HepG2 (cell line): ENCODE measurements around the gene KIAA1217. TPM values are rescaled to one million over a fixed set of nuclear protein-coding genes. Genes with fewer than 3 reads are reported as not detected.

ENCODE experiments used
- ATAC-seq: fragments of 200-7000 bp; cut with Tn5 transposase; 3 replicates; pipeline ENCODE4 v1.9.1; 2020; ENCODE audit warnings: mild to moderate bottlenecking, moderate library complexity
- BruUV-seq: library from RNA; stranded (reverse); fragments of 400-500 nt; replicated peaks from 2 replicates; lab custom pipeline; 2021; lab: Mats Ljungman, UMichigan
- CTCF ChIA-PET: fragments of 300-600 bp; formaldehyde crosslinking; extraction: SDS; loops from one replicate; lab custom pipeline; 2021; ENCODE audit warnings: low total read pairs, inconsistent platforms, low intra/inter-chr PET ratio; lab: Yijun Ruan, JAX
- POLR2A ChIA-PET: fragments of 350-600 bp; sonication (Branson Sonifier 250); formaldehyde crosslinking; loops from one replicate; lab custom pipeline; 2020; ENCODE audit warnings: antibody characterized with exemption, inconsistent platforms; lab: Yijun Ruan, JAX
- DNase-seq: peaks from one replicate; pipeline ENCODE4 v3.0.0-alpha.2; 2015; ENCODE audit warnings: low spot score
- FAIRE-seq: peaks from 3 replicates; lab custom pipeline; 2011; peaks lifted over from hg19 to GRCh38; lab: Jason Lieb, UNC
- H2AFZ ChIP-seq: one replicate; pipeline ENCODE4 v1.6.1; 2011; ENCODE audit warnings: low read length, inconsistent platforms
- H3K27ac ChIP-seq: fragments of 300-600 bp; 3 replicates; pipeline ENCODE4 v1.8.0; 2011; ENCODE audit warnings: mixed run types, mild to moderate bottlenecking, mixed read lengths, low read length, inconsistent platforms; ENCODE audit not compliant: insufficient read depth; ENCODE audit errors: extremely low read length
- H3K27me3 ChIP-seq, 2 experiments: fragments of 200-600 bp in 1 of 2; 2 replicates in 1 of 2; 3 replicates in 1 of 2; pipeline versions ENCODE4 v1.6.0 to v1.8.0; 2011; ENCODE audit warnings: low read length in 2 of 2, mild to moderate bottlenecking in 2 of 2, moderate library complexity in 2 of 2, inconsistent platforms in 1 of 2; ENCODE audit not compliant: insufficient read depth in 2 of 2, control insufficient read depth in 1 of 2
- H3K36me3 ChIP-seq, 2 experiments: fragments of 200-600 bp in 1 of 2; replicated peaks in 1 of 2; 2 replicates in 1 of 2; 3 replicates in 1 of 2; pipeline versions ENCODE4 v1.5.1 to v1.8.0; 2011; ENCODE audit warnings: low read length in 2 of 2, inconsistent platforms in 1 of 2; ENCODE audit not compliant: insufficient read depth in 2 of 2, control insufficient read depth in 1 of 2
- H3K4me1 ChIP-seq: 2 replicates; pipeline ENCODE4 v1.5.1; 2012; ENCODE audit warnings: low read length, inconsistent platforms; ENCODE audit not compliant: insufficient read depth
- H3K4me2 ChIP-seq: 2 replicates; pipeline ENCODE4 v1.6.0; 2011; ENCODE audit warnings: low read depth, low read length, inconsistent platforms
- H3K4me3 ChIP-seq, 3 experiments: fragments of 200-600 bp in 1 of 3; sonication (generic), shearing (Covaris generic) in 1 of 3; replicated peaks in 1 of 3; 2 replicates each; pipeline ENCODE4 v1.5.1; 2011 to 2016; ENCODE audit warnings: low read length in 3 of 3, inconsistent platforms in 2 of 3, low read depth in 2 of 3, mild to moderate bottlenecking in 2 of 3, control low read depth in 1 of 3, mixed read lengths in 1 of 3; ENCODE audit not compliant: insufficient read depth in 1 of 3
- H3K79me2 ChIP-seq: one replicate; pipeline ENCODE4 v1.6.1; 2011; ENCODE audit warnings: low read length, inconsistent platforms; ENCODE audit not compliant: insufficient read depth
- H3K9ac ChIP-seq: 2 replicates; pipeline ENCODE4 v1.6.0; 2011; ENCODE audit warnings: mild to moderate bottlenecking, low read depth, low read length, inconsistent platforms; ENCODE audit not compliant: insufficient read depth
- H3K9me3 ChIP-seq: 2 replicates; pipeline ENCODE4 v1.5.1; 2012; ENCODE audit warnings: mild to moderate bottlenecking, low read length
- H4K20me1 ChIP-seq: 2 replicates; pipeline ENCODE4 v1.6.0; 2011; ENCODE audit warnings: inconsistent platforms, mild to moderate bottlenecking, low read length, moderate library complexity; ENCODE audit not compliant: insufficient read depth
- MXI1 ChIP-seq: IDR thresholded peaks from 3 replicates; pipeline ENCODE4 v1.6.1; 2012; ENCODE audit warnings: low read depth, low read length, inconsistent platforms, borderline replicate concordance
- RNF2 ChIP-seq: fragments of 450-650 bp; conservative IDR thresholded peaks from 2 replicates; pipeline ENCODE4 v1.6.1; 2016; ENCODE audit warnings: low read depth
- SALL2 ChIP-seq: sonication (generic); formaldehyde crosslinking; IDR thresholded peaks from 2 replicates; pipeline ENCODE4 v1.8.1; 2023; ENCODE audit warnings: mild to moderate bottlenecking, missing genetic modification reagents, inconsistent platforms
- SYNCRIP ChIP-seq: fragments of 200-400 bp; formaldehyde crosslinking; IDR thresholded peaks from 2 replicates; pipeline ENCODE4 v1.6.1; 2018; ENCODE audit warnings: mild to moderate bottlenecking, low read depth, low read length; ENCODE audit not compliant: insufficient read depth
- ZNF136 ChIP-seq: sonication (generic); formaldehyde crosslinking; IDR thresholded peaks from 2 replicates; pipeline ENCODE4 v1.8.1; 2022; ENCODE audit warnings: low read depth, mild to moderate bottlenecking, moderate library complexity, missing genetic modification reagents
- ZNF777 ChIP-seq: sonication (generic); formaldehyde crosslinking; IDR thresholded peaks from 2 replicates; pipeline ENCODE4 v1.4.0; 2020; ENCODE audit warnings: missing genetic modification reagents
- WGBS: methylation state at CpG from one replicate; pipeline ENCODE4 v1.1.6; 2017; ENCODE audit warnings: low lambda C conversion rate; 5-methylcytosine and 5-hydroxymethylcytosine counted together
- in situ Hi-C: cut with HindIII; loops from 2 replicates; pipeline ENCODE4 v1.10.0; 2017; ENCODE audit warnings: low pct_unique_long_range_greater_than_20kb; ENCODE audit not compliant: extremely low pct_ligation_motif_present
- intact Hi-C: fragments of 100-400 bp; cut with micrococcal nuclease; formaldehyde crosslinking; loops from one replicate; pipeline ENCODE4 v1.10.0; 2022; ENCODE audit not compliant: unreplicated experiment
- polyA plus RNA-seq, 8 experiments: library from polyadenylated mRNA; depleted of rRNA in 3 of 8; stranded (reverse) in 7 of 8; unstranded in 1 of 8; fragments of >200 nt; fragmentation: Illumina TruSeq in 4 of 8; extraction: Trizol in 4 of 8; gene quantifications; 2 replicates each; pipeline versions ENCODE4 v1.2.1 to v1.2.3, GENCODE V29; 2011 to 2016; ENCODE audit warnings: low read depth in 4 of 8, missing spikeins in 1 of 8, mixed read lengths in 1 of 8; ENCODE audit not compliant: insufficient read depth in 1 of 8
- total RNA-seq, 5 experiments: library from RNA; depleted of rRNA; stranded (reverse); fragments of >200 nt; fragmentation: Illumina TruSeq; extraction: Trizol; gene quantifications; 2 replicates each; pipeline ENCODE4 v1.2.3, GENCODE V29; 2016; ENCODE audit warnings: low read depth in 1 of 5
- TF ChIP-seq, protein P1 (sequence below): sonication (generic); formaldehyde crosslinking; IDR thresholded peaks from 2 replicates; pipeline ENCODE4 v1.4.0; 2020; ENCODE audit warnings: low read depth, mild to moderate bottlenecking, missing genetic modification reagents
- TF ChIP-seq, protein P2 (sequence below): conservative IDR thresholded peaks from 2 replicates; pipeline ENCODE4 v1.6.1; 2018; ENCODE audit warnings: missing genetic modification reagents

Gene KIAA1217
- total and polyA plus RNA-seq, 2 of the 13 experiments (the other 11 are each of a cell fraction or from before 2014, with no cell fraction given), result 4.6 to 10.9 TPM

DNA sequence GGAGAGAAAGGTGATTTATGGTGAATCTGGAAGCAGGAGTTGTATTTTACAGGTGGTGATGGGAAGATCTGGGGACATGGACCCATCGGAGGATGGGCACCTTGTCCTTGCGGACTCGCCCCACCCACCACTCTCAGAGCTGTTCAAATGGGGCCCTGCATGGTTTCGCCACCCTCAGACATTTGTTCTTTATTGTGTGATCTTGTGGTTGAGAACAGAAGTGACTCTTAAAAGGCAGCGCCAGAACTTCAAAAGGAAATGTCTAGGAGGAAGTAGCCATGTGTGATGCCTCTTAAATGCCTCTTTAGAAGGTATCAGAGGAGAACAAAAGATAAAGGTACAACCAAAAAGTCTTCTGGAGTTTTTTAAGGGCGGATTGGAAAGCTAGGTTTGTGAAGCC is 205.7 kb downstream of the KIAA1217 start:
- 84% methylated on average over 6 of the region's 6 CpGs for WGBS
- FAIRE-seq, result no peak
- no peak overlapping the region for H3K27ac ChIP-seq

More for the DNA sequence above, 205.7 kb downstream of the KIAA1217 start:
- no TSS peak for BruUV-seq
- Histone ChIP-seq H3K27me3 (no peaks in the 10 kb centered on the region), H3K4me2 (no peak overlapping the region), H3K36me3 (no peaks in the 10 kb centered on the region; a peak in 1 of 5 replicates)
- POLR2A ChIA-PET, result no interaction called here
- DNase-seq, result no peak
- in situ Hi-C loops, result no loop called here
- TF ChIP-seq MXI1 (no peak), ZNF777 (CRISPR knock-in tag) (no peak), SALL2 (CRISPR knock-in tag) (no peak), RNF2 (no peak), SYNCRIP (no peak), ZNF136 (CRISPR knock-in tag) (no peak)
- TF ChIP-seq, protein P1, sequence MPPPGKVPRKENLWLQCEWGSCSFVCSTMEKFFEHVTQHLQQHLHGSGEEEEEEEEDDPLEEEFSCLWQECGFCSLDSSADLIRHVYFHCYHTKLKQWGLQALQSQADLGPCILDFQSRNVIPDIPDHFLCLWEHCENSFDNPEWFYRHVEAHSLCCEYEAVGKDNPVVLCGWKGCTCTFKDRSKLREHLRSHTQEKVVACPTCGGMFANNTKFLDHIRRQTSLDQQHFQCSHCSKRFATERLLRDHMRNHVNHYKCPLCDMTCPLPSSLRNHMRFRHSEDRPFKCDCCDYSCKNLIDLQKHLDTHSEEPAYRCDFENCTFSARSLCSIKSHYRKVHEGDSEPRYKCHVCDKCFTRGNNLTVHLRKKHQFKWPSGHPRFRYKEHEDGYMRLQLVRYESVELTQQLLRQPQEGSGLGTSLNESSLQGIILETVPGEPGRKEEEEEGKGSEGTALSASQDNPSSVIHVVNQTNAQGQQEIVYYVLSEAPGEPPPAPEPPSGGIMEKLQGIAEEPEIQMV, result no peak
- TF ChIP-seq, protein P2, sequence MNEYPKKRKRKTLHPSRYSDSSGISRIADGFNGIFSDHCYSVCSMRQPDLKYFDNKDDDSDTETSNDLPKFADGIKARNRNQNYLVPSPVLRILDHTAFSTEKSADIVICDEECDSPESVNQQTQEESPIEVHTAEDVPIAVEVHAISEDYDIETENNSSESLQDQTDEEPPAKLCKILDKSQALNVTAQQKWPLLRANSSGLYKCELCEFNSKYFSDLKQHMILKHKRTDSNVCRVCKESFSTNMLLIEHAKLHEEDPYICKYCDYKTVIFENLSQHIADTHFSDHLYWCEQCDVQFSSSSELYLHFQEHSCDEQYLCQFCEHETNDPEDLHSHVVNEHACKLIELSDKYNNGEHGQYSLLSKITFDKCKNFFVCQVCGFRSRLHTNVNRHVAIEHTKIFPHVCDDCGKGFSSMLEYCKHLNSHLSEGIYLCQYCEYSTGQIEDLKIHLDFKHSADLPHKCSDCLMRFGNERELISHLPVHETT (CRISPR knock-in tag), result no peak
- TF ChIP-seq, all 625 proteins: peak for 0
- H4K20me1 ChIP-seq, result no peaks in the 10 kb centered on the region
- no peak for ATAC-seq
- no peak overlapping the region for H3K9ac ChIP-seq
- H3K79me2 ChIP-seq, result no peaks in the 10 kb centered on the region
- peaks cover 9% of the 10 kb centered on the region for H3K4me1 ChIP-seq
- H3K9me3 ChIP-seq, result no peaks in the 10 kb centered on the region
- CTCF ChIA-PET, result no interaction called here
- H2AFZ ChIP-seq, result no peak overlapping the region
- intact Hi-C loops, result loop anchor here (5.0 kb wide), 1 partner anchor 88 kb away; no protein-coding TSS in a partner anchor
- H3K4me3 ChIP-seq, result no peak overlapping the region
